Sigmoid colon (tissue), 7 donors: ENCODE results near the gene POLD2. TPM values are rescaled to one million over a fixed set of nuclear protein-coding genes. Genes with fewer than 3 reads are reported as not detected.
A peak's percentile ranks its signal among the peaks of the same experiment; 100 is the strongest.
"Not testable (repeated sequence)": the region's sequence is repeated elsewhere in the genome, so short reads cannot be mapped to it uniquely, and the experiment has no call there.

Experiments used
- DNase-seq: peaks from one replicate; pipeline ENCODE4 v3.0.0-alpha.2; 2019
- H3K27ac ChIP-seq, 4 donors: fragments of 200-600 bp; sonication (generic); one replicate each; pipeline ENCODE4 v1.5.1; 2016 to 2019; ENCODE audit warnings: mild to moderate bottlenecking in 1 of 4
- H3K27me3 ChIP-seq, 3 donors: fragments of 200-600 bp; sonication (generic); one replicate each; pipeline ENCODE4 v1.5.1; 2019; ENCODE audit warnings: mild to moderate bottlenecking in 1 of 3
- H3K36me3 ChIP-seq, 4 donors: fragments of 200-600 bp; sonication (generic); one replicate each; pipeline ENCODE4 v1.5.1; 2016 to 2019
- H3K4me1 ChIP-seq, 4 donors: fragments of 200-600 bp; sonication (generic); one replicate each; pipeline ENCODE4 v1.5.1; 2017 to 2019
- H3K4me3 ChIP-seq, 4 donors: fragments of 200-600 bp; sonication (generic); one replicate each; pipeline ENCODE4 v1.5.1; 2017 to 2019; ENCODE audit warnings: mild to moderate bottlenecking in 2 of 4, moderate library complexity in 1 of 4
- H3K9me3 ChIP-seq, 4 donors: fragments of 200-600 bp in 3 of 4; sonication (generic) in 3 of 4; one replicate each; pipeline versions ENCODE4 v1.5.1 to v1.6.1; 2013 to 2019
- CTCF ChIP-seq, 4 experiments: fragments of 450-650 bp in 3 of 4; fragments of 200-600 bp in 1 of 4; IDR thresholded peaks; one replicate each; pipeline ENCODE4 v1.5.1; 2016 to 2019; ENCODE audit warnings: antibody characterized with exemption in 4 of 4, mild to moderate bottlenecking in 3 of 4, moderate library complexity in 2 of 4
- EP300 ChIP-seq, 4 donors: sonication (generic); formaldehyde crosslinking; IDR thresholded peaks; one replicate each; pipeline ENCODE4 v1.6.1; 2017; ENCODE audit warnings: antibody characterized with exemption in 4 of 4
- POLR2A ChIP-seq, 2 donors: fragments of 450-650 bp; IDR thresholded peaks; one replicate each; pipeline ENCODE4 v1.6.1; 2016; ENCODE audit warnings: antibody characterized with exemption in 2 of 2, mild to moderate bottlenecking in 2 of 2, moderate library complexity in 2 of 2
- POLR2AphosphoS5 ChIP-seq, 4 donors: sonication (generic); formaldehyde crosslinking; IDR thresholded peaks; one replicate each; pipeline ENCODE4 v1.6.1; 2017; ENCODE audit warnings: antibody characterized with exemption in 4 of 4
- WGBS, 2 donors: extraction: QIAGEN DNeasy Blood & Tissue Kit; methylation state at CpG; one replicate each; pipeline ENCODE4 v1.1.7; 2013; 5-methylcytosine and 5-hydroxymethylcytosine counted together
- intact Hi-C: fragments of 100-400 bp; cut with DNase I; formaldehyde crosslinking; loops from one replicate; pipeline ENCODE4 v1.15.1; 2023
- polyA plus RNA-seq, 3 donors: library from polyadenylated mRNA; stranded (reverse); fragments of 200-250 nt; gene quantifications; one replicate each; pipeline ENCODE4 v1.2.3, GENCODE V29; 2013
- total RNA-seq, 4 donors: library from RNA; depleted of rRNA; stranded (reverse); fragments of >200 nt; gene quantifications; one replicate each; pipeline ENCODE4 v1.1.0, GENCODE V29; 2016
- donor health status: healthy with polysubstance abuse.
- donor health status: Bipolar disorder and iron deficiency.
- donor health status: healthy.

Gene POLD2
- total RNA-seq: 10 to 100 TPM; 20.3 to 40.5 (median 29.5) TPM
- 10 to 100 TPM; 31.9 to 91.2 (median 39.0) TPM for polyA plus RNA-seq

DNA sequence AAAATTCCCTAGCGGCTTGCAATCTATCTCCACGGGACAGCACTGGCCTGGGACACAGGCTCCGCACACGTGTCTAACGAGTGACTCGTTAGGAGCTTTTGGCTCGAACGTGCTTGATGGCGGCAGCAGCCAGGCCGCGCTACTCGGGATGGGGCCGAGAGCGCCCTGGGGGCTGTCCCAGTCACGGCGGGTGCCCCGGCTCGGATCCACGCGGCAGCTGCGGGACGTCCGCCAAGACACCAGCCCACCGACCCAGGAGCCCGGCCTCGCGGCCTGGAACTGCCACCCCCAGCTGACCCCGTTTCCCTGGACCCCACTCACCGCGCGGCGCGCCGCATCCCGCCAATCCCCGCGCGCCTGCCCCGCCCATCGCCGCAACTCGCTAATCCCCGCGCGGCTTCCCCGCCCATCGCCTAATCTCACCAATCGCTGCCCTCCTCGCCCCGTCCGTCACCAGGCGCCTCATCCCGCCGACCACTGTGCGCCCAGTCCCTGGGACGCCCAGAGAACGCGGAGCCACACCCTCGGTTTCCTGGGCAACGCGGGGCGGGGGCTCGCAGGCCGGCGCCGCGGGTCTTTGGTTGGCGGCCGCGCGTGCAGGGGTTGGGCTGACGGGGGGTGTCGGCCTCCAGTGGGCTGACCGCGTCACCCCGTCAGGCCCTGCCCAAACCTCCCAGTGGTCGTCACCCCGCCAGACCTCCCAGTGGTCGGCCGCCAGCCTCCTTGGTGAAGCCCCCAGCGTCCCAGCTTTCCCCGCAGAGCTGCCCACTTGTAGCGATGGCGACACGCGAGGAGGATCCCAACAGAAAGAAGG lies at the start of gene POLD2:
Gene POLD2, minus strand, starts transcription at position 359 of the 814 bp plus-strand sequence. CDS start 1,495 bp downstream, outside the sequence.
- DNase-seq: peak; percentile 99
- intact Hi-C loops: loop anchor here (1.0 to 5.0 kb wide), 3 partner anchors 41 to 196 kb away; partner anchors contain the start of genes POLM, UBE2D4 and YKT6
- Histone ChIP-seq H3K27me3 (no peaks in the 10 kb centered on the region), H3K36me3 (peaks cover 0 to 23% (median 0%) of the 10 kb centered on the region in 4 donors), H3K9me3 (no peaks in the 10 kb centered on the region), H3K27ac (peak within 1 kb of the TSS; percentile 83 to 92 (median 89)), H3K4me3 (peak within 1 kb of the TSS; percentile 65 to 80 (median 69)), H3K4me1 (peaks cover 0 to 19% (median 12%) of the 10 kb centered on the region in 4 donors)
- WGBS, 2 donors: 0% methylated on average over 86 of the region's 86 CpGs
- TF ChIP-seq POLR2AphosphoS5 (IDR thresholded peaks at IDR 0.05) (peak; percentile 54 to 81 (median 69)), CTCF (IDR thresholded peaks at IDR 0.05) (no peak), EP300 (IDR thresholded peaks at IDR 0.05) (no peak), POLR2A (IDR thresholded peaks at IDR 0.05) (peak; percentile 43 to 55)

DNA sequence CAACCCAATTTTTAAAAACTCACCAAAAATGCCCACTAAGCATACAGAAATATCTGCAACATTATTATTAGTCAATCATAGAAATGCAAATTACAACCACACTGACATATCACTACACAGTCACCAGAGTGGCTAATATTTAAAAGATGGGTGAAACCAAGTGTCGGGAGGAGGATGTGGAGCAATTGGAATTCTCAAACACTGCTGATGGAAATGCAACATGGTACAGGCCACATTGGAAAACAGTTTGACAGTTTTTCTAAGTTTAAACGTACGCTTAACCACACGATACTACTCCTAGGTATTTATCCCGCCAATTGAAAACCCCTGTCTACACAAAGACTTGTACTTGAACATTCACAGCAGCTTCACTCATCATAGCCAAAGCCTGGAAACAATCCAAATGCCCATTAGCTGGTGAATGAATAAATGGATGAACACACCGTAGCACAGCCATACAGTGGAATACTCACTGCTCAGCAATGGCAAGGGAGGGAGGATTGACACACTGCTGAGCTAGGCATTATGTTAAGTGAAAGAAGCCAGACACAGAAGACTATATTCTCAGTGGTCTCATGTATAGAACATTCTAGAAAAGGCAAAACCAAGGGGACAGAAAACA lies 49.6 kb upstream of the POLD2 start:
- no peaks in the 10 kb centered on the region for H3K36me3 ChIP-seq
- H3K9me3 ChIP-seq: no peaks in the 10 kb centered on the region
- TF ChIP-seq POLR2A (IDR thresholded peaks at IDR 0.05) (no peak), EP300 (IDR thresholded peaks at IDR 0.05) (no peak), POLR2AphosphoS5 (IDR thresholded peaks at IDR 0.05) (no peak), CTCF (IDR thresholded peaks at IDR 0.05) (no peak)
- WGBS, 2 donors: 87 to 92% methylated on average over 6 of the region's 6 CpGs
- H3K4me1 ChIP-seq: no peaks in the 10 kb centered on the region
- H3K27ac ChIP-seq: no peak overlapping the region
- no peaks in the 10 kb centered on the region for H3K27me3 ChIP-seq
- no peak overlapping the region for H3K4me3 ChIP-seq
- DNase-seq: no peak
- intact Hi-C loops: no loop called here

DNA sequence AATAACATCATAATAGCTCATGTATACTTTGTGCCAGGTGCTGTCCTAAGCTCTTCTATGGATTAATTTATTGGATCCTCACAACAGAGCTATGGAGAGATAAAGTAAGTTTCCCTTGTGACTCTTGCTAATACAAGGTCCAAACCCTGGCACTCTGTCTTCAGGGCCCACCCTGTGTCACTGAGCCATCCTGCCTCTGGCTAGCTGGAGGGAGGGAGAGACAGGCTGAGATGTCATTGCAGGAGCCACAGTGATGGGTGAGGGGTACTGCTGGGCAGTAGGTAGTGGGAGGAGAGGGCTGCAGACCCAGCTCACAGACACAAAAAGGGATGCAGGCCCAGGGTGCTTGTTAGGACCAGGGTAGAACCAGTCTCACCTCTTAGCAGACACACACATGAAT lies 49.0 kb upstream of the POLD2 start:
- Histone ChIP-seq H3K27me3 (no peaks in the 10 kb centered on the region), H3K36me3 (no peaks in the 10 kb centered on the region), H3K4me1 (no peaks in the 10 kb centered on the region), H3K27ac (no peak overlapping the region), H3K4me3 (no peak overlapping the region), H3K9me3 (no peaks in the 10 kb centered on the region)
- intact Hi-C loops: no loop called here
- TF ChIP-seq POLR2A (IDR thresholded peaks at IDR 0.05) (no peak), POLR2AphosphoS5 (IDR thresholded peaks at IDR 0.05) (no peak)
- no peak for DNase-seq

- H3K4me1 ChIP-seq, H3K27ac ChIP-seq, H3K36me3 ChIP-seq, H3K27me3 ChIP-seq, intact Hi-C loops, H3K4me3 ChIP-seq, H3K9me3 ChIP-seq, DNase-seq: not testable (repeated sequence)
- 91 to 95% methylated on average over 9 of the region's 9 CpGs for WGBS, 2 donors
These were observed 48.6 kb upstream of the POLD2 start for GRCh38 chr7:44171901-44172300.

- Histone ChIP-seq H3K27me3 (no peaks in the 10 kb centered on the region), H3K27ac (no peak overlapping the region), H3K36me3 (no peaks in the 10 kb centered on the region), H3K4me3 (no peak overlapping the region), H3K4me1 (no peaks in the 10 kb centered on the region), H3K9me3 (no peaks in the 10 kb centered on the region)
- no peak for DNase-seq
- no peak for TF ChIP-seq POLR2A (IDR thresholded peaks at IDR 0.05)
- no peak for TF ChIP-seq CTCF (IDR thresholded peaks at IDR 0.05)
- no peak for TF ChIP-seq POLR2AphosphoS5 (IDR thresholded peaks at IDR 0.05)
- TF ChIP-seq EP300 (IDR thresholded peaks at IDR 0.05): no peak
- intact Hi-C loops: no loop called here
These were observed 44.6 kb upstream of the POLD2 start for GRCh38 chr7:44167920-44168319.
